ENCODE measurements around the gene ENTPD8. TPM values are rescaled to one million over a fixed set of nuclear protein-coding genes. Genes with fewer than 3 reads are reported as not detected.

The ENTPD8 gene
- total RNA-seq, 1 experiment from 2014 or later = 0.77 TPM

GRCh38 chr9:137467896-137468295 is 26.7 kb upstream of the ENTPD8 start:
- Histone ChIP-seq H3K4me1 (ENCODE audit: insufficient read depth, low read length) (no peaks in the 10 kb centered on the region), H3K18ac (ENCODE audit: insufficient read length, low read depth, low read length) (no peak overlapping the region), H2BK12ac (ENCODE audit: insufficient read length, low read depth, low read length) (no peak overlapping the region), H4K5ac (ENCODE audit: insufficient read length, low read depth, low read length) (no peak overlapping the region), H2BK5ac (ENCODE audit: insufficient read length, low read length) (no peak overlapping the region), H4K91ac (ENCODE audit: insufficient read length, low read depth, low read length) (no peak overlapping the region), H3K9me3 (ENCODE audit: control insufficient read depth, low read depth, low read length) (no peaks in the 10 kb centered on the region), H3K27ac (ENCODE audit: insufficient read length, low read depth, low read length) (no peak overlapping the region), H3K4ac (ENCODE audit: low read depth, low read length) (no peak overlapping the region), H3K79me2 (ENCODE audit: insufficient read depth, low read length) (no peaks in the 10 kb centered on the region), H4K8ac (replicated peaks; ENCODE audit: insufficient read length, low read depth, low read length) (no peak overlapping the region), H3K23ac (ENCODE audit: insufficient read length, low read depth, low read length) (no peak overlapping the region), H3K56ac (ENCODE audit: insufficient read length, low read depth, low read length) (no peak overlapping the region), H2BK15ac (ENCODE audit: low read depth, low read length) (no peak overlapping the region), H2BK120ac (ENCODE audit: low read depth, low read length, poor library complexity, severe bottlenecking) (no peak overlapping the region), H4K20me1 (ENCODE audit: control insufficient read depth, insufficient read depth, insufficient read length) (no peaks in the 10 kb centered on the region), H3K79me1 (ENCODE audit: insufficient read depth, low read depth, low read length, poor library complexity, severe bottlenecking) (no peaks in the 10 kb centered on the region), H2BK20ac (ENCODE audit: low read depth, low read length, poor library complexity, severe bottlenecking) (no peak overlapping the region), H3K9ac (ENCODE audit: extremely low read depth, insufficient read length, low read length) (no peak overlapping the region), H3T11ph (ENCODE audit: low read length) (no peak overlapping the region), H2AK5ac (ENCODE audit: insufficient read length, low read length) (no peak overlapping the region), H3K27me3 (ENCODE audit: insufficient read depth, low read length) (no peaks in the 10 kb centered on the region), H3K14ac (ENCODE audit: insufficient read depth, low read length) (no peak overlapping the region), H2AFZ (ENCODE audit: low read length) (no peak overlapping the region), H3K23me2 (ENCODE audit: insufficient read length, low read depth, low read length, poor library complexity, severe bottlenecking) (no peaks in the 10 kb centered on the region), H3K4me2 (ENCODE audit: insufficient read depth, insufficient read length, low read length) (no peak overlapping the region)
- Mint-ChIP-seq H3K4me3 (no peak overlapping the region), H3K27ac (no peak overlapping the region), H3K27me3 (ENCODE audit: low read depth) (peaks cover 15% of the 10 kb centered on the region), H3K36me3 (ENCODE audit: insufficient read depth in 1 of 3, low read depth in 3 of 3) (peaks cover 0 to 2% (median 0%) of the 10 kb centered on the region in 3 experiments; a peak in 1 of 7 replicates), H3K9me3 (peaks cover 3% of the 10 kb centered on the region in 2 experiments; a peak in 4 of 5 replicates), H3K4me1 (no peaks in the 10 kb centered on the region)
- TF ChIP-seq CTCF (conservative IDR thresholded peaks at IDR 0.05) = no peak
- no peak for DNase-seq
- no CpG with 5 or more reads among the region's 7 CpGs for WGBS (ENCODE audit: extremely low coverage, insufficient read length, low lambda C conversion rate)

Data from H9 (cell line).